ENCODE results near the gene NRBF2.
A peak's percentile ranks its signal among the peaks of the same experiment; 100 is the strongest.
"Not testable (repeated sequence)": the region's sequence is repeated elsewhere in the genome, so short reads cannot be mapped to it uniquely, and the experiment has no call there.

Gene NRBF2

DNA sequence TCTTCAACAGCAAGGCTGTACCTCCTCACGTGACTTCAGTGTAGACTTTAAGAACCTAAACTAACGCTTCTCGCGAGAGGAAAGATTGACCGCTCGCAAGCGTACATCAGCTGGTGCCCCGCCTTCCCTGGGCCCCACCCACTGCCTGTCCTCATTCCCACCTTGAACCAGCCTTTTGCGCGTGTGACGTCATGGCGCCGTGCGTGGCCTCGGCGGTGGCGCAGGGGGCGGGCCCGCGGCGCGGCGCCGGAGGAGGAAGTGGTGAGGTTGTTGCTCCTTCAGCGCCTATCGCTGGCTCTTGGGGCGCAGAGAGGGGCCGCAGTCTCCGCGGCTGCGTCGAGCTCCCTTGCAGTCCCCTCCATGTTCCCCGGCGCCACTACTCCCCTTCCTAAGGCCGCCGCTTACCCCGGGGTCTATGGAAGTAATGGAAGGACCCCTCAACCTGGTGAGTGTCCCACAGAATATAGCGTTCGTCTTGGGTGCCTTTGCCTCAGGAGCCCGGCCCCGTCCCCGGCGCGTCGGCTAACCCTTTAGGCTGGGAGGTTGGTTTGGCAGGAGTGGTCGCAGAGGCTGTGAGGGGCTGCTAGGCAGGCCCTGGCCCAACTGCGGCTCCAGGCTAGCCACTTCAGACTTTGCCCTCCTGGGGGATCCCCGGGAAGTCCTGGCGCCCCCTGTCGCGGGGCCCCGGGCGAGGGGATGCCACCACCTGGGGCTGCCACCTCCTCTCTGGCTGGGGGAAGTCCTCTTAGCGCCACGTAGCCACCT, at the start of gene NRBF2:
NRBF2 (plus strand) TSS at position 273 of the 765 bp plus-strand sequence; CDS start at position 416, 143 bp downstream.
- H3K4me1 Mint-ChIP-seq (ENCODE audit: low read depth): peaks cover 26% of the 10 kb centered on the region
- H3K9me3 Mint-ChIP-seq: no peaks in the 10 kb centered on the region
- peak within 1 kb of the TSS; percentile 96 for H3K27ac Mint-ChIP-seq
- H3K36me3 Mint-ChIP-seq (ENCODE audit: low read depth): peaks cover 5% of the 10 kb centered on the region
- H3K4me3 Mint-ChIP-seq: peak within 1 kb of the TSS; percentile 95
- peaks cover 5% of the 10 kb centered on the region for H3K27me3 Mint-ChIP-seq (ENCODE audit: low read depth)

- not testable (repeated sequence) for H3K4me3 Mint-ChIP-seq; H3K27ac Mint-ChIP-seq; H3K9me3 Mint-ChIP-seq; H3K4me1 Mint-ChIP-seq (ENCODE audit: low read depth); H3K36me3 Mint-ChIP-seq (ENCODE audit: low read depth)
- H3K27me3 Mint-ChIP-seq (ENCODE audit: low read depth): peaks cover 52% of the 10 kb centered on the region
Observed at GRCh38 chr10:63083406-63083805, 49.7 kb upstream of the NRBF2 start.

- Mint-ChIP-seq H3K36me3 (ENCODE audit: low read depth) (no peaks in the 10 kb centered on the region), H3K4me1 (ENCODE audit: low read depth) (no peaks in the 10 kb centered on the region), H3K9me3 (no peaks in the 10 kb centered on the region), H3K27me3 (ENCODE audit: low read depth) (peaks cover 54% of the 10 kb centered on the region), H3K4me3 (no peak overlapping the region), H3K27ac (no peak overlapping the region)
Observed at GRCh38 chr10:63083904-63084689, 49.0 kb upstream of the NRBF2 start.

DNA sequence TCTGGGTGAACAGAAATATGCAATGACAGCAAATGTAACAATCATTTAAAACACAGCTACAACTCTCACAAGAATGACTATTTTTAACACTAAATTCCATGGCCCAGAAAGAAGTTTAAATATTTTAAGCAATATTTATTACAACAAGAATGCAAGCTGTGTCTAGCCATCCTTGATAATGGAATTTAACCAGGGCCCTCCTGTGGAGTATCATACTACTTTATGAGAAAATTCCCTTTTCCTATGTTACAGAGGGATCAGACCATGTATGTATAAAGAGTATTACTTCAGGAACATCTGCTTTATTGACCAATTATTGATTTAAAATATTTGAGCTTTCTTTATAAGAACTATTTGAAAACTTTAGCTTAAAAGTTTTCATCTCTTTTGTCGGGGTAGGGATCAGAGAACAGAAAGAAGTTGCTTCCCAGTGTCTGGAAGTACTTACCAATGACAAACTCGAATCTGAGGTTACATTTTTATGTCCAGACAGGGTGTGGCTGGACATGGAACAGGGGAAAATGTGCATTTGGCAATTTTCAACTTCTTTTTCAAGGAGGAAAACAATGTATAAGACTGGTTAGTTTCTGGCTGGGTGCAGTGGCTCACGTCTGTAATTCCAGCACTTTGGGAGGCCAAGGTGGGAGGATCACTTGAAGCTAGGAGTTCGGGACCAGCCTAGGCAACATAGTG, 48.3 kb upstream of the NRBF2 start:
- Mint-ChIP-seq H3K4me1 (ENCODE audit: low read depth) (no peaks in the 10 kb centered on the region), H3K27ac (no peak overlapping the region), H3K27me3 (ENCODE audit: low read depth) (peaks cover 48% of the 10 kb centered on the region), H3K4me3 (no peak overlapping the region), H3K9me3 (no peaks in the 10 kb centered on the region), H3K36me3 (ENCODE audit: low read depth) (no peaks in the 10 kb centered on the region)

DNA sequence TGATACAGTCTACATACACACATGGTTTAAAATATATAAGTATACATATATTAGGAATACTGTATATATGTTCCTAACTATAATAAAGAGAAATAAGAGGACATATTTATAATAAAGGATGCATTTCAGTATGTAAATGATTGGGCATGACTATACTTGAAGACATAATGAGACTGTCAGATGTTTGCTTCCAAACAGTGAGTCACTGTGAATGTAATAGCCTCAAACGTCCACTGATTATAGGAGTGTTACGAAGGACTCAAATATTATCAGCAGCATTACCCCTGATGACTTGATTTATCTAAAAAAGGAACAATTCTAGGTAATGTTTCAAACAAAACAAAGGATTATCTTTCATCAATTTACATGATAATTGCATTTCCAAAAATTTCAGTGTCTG, 39.9 kb upstream of the NRBF2 start:
- Mint-ChIP-seq H3K27me3 (ENCODE audit: low read depth) (peaks cover 7% of the 10 kb centered on the region), H3K36me3 (ENCODE audit: low read depth) (no peaks in the 10 kb centered on the region), H3K4me1 (ENCODE audit: low read depth) (no peaks in the 10 kb centered on the region), H3K27ac (no peak overlapping the region), H3K4me3 (no peak overlapping the region), H3K9me3 (no peaks in the 10 kb centered on the region)

DNA sequence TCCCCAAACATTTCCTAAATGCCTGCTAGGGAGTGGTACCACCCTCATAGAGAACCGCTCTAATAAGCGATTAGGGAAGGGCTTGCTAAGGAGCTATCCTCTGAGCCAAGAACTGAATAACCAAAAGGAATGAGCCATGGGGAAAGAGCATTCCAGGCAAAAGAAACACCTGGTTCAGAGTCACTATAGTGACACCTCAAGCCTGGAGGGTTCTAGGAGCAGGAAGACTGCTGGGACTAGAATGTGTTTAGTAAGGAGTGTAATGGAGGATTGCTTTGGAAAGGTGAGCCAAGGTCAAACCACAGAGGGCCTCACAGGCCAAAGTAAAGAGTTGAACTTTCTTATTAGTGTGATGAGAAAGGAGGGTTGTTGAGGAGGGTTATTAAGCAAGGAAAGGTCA, 38.7 kb upstream of the NRBF2 start:
- Mint-ChIP-seq H3K4me3 (no peak overlapping the region), H3K27ac (no peak overlapping the region), H3K36me3 (ENCODE audit: low read depth) (no peaks in the 10 kb centered on the region), H3K9me3 (no peaks in the 10 kb centered on the region), H3K27me3 (ENCODE audit: low read depth) (peaks cover 4% of the 10 kb centered on the region), H3K4me1 (ENCODE audit: low read depth) (no peaks in the 10 kb centered on the region)

DNA sequence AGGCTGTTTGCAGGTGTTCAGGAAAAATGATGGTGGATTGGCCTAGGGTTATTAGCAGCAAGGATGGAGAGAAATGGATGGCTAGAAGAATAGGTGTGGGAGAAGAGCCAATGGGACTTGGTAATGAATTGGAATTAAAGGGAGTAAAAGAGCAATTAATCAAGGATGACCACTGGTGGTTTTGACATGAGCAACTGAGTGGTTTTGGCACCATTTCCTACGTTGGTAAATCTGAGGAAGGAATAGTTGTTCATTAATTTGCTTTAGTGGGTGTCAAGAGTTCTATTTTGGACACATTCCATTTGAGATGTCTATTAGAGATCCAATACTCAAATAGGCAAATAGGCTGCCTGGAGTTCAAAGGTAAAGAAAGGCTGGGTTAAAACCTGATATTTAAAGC, 38.2 kb upstream of the NRBF2 start:
- Mint-ChIP-seq H3K4me3 (no peak overlapping the region), H3K27ac (no peak overlapping the region), H3K4me1 (ENCODE audit: low read depth) (no peaks in the 10 kb centered on the region), H3K27me3 (ENCODE audit: low read depth) (peaks cover 4% of the 10 kb centered on the region), H3K36me3 (ENCODE audit: low read depth) (no peaks in the 10 kb centered on the region), H3K9me3 (no peaks in the 10 kb centered on the region)

DNA sequence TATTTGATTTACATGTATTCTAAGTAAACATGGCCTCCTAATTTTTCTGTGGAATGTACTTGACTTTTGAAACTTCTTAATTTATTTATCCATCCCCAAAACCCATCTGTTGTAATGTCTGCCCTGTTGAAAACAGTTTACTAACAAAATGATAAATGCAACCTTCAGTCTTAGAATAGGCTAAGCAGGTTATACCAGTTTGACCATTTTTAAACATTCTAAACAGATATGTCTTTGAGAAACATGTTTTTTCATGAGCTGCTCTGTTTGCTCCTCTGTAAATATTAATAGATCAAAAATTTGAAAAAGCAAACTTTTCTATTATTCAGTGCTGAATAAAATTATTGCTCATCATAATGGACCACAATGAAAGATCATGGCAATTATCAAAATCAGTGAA, 33.4 kb upstream of the NRBF2 start:
- no peaks in the 10 kb centered on the region for H3K9me3 Mint-ChIP-seq

DNA sequence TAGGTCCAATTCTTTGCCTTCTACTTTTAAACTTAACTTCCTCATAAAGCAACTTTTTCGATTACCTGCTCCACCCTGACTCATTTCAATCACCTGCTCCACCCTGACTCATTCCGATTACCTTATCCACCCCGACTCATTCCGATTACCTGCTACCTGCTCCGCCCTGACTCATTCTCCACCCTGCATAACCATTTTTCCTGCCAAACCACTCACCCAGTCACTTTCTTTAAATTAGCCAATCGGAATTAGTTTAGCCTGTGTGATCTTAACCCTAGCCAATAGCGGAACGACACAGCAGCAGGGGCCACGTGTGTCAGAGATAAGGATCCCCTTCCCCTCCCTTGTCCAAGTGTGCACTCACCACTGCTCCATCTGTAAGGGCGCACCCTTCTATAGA, 32.0 kb upstream of the NRBF2 start:
- Mint-ChIP-seq H3K27ac (peak overlapping the region; percentile 0), H3K27me3 (ENCODE audit: low read depth) (peaks cover 11% of the 10 kb centered on the region)
- H3K36me3 Mint-ChIP-seq (ENCODE audit: low read depth); H3K4me1 Mint-ChIP-seq (ENCODE audit: low read depth); H3K9me3 Mint-ChIP-seq; H3K4me3 Mint-ChIP-seq: not testable (repeated sequence)

More for the DNA sequence above, 33.4 kb upstream of the NRBF2 start:
- no peaks in the 10 kb centered on the region for H3K36me3 Mint-ChIP-seq (ENCODE audit: low read depth)
- H3K27ac Mint-ChIP-seq: no peak overlapping the region
- H3K27me3 Mint-ChIP-seq (ENCODE audit: low read depth): peaks cover 11% of the 10 kb centered on the region
- H3K4me3 Mint-ChIP-seq: no peak overlapping the region
- H3K4me1 Mint-ChIP-seq (ENCODE audit: low read depth): no peaks in the 10 kb centered on the region

DNA sequence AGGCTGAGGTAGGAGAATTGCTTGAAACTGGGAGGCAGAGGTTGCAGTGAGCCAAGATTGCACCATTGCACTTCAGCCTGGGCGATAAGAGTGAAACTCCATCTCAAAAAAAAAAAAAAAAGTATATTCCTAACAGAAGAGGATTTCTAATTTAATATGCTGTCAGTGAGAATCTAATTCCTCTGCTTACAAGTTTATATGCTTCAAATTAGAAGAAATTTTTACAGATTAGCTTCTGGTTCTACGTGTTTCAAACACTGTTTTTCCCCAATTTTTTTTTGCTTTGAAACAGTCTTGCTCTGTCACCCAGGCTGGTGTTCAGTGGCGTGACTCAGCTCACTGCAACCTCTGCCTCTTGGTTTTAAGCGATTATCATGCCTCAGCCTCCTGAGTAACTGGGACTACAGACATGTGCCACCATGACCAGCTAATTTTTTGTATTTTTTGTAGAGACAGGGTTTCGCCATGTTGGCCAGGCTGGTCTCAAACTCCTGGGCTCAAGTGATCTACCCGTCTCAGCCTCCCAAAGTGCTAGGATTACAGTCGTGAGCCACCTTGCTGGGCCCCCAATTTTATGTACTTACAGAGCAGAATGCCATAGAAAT, 30.7 kb upstream of the NRBF2 start:
- H3K4me3 Mint-ChIP-seq: not testable (repeated sequence)
- H3K27me3 Mint-ChIP-seq (ENCODE audit: low read depth): peaks cover 11% of the 10 kb centered on the region

GRCh38 chr10:63103178-63103577, 29.9 kb upstream of the NRBF2 start:
- peaks cover 11% of the 10 kb centered on the region for H3K27me3 Mint-ChIP-seq (ENCODE audit: low read depth)
- H3K9me3 Mint-ChIP-seq; H3K27ac Mint-ChIP-seq; H3K36me3 Mint-ChIP-seq (ENCODE audit: low read depth); H3K4me1 Mint-ChIP-seq (ENCODE audit: low read depth); H3K4me3 Mint-ChIP-seq: not testable (repeated sequence)

More for the DNA sequence above, 30.7 kb upstream of the NRBF2 start:
- not testable (repeated sequence) for H3K9me3 Mint-ChIP-seq; H3K4me1 Mint-ChIP-seq (ENCODE audit: low read depth); H3K27ac Mint-ChIP-seq; H3K36me3 Mint-ChIP-seq (ENCODE audit: low read depth)

GRCh38 chr10:63103971-63104409, 29.1 kb upstream of the NRBF2 start:
- Mint-ChIP-seq H3K9me3 (no peaks in the 10 kb centered on the region), H3K4me1 (ENCODE audit: low read depth) (no peaks in the 10 kb centered on the region), H3K27ac (no peak overlapping the region), H3K4me3 (no peak overlapping the region), H3K36me3 (ENCODE audit: low read depth) (no peaks in the 10 kb centered on the region), H3K27me3 (ENCODE audit: low read depth) (peaks cover 11% of the 10 kb centered on the region)

GRCh38 chr10:63105225-63106110, 27.7 kb upstream of the NRBF2 start:
- Mint-ChIP-seq H3K4me3 (no peak overlapping the region), H3K36me3 (ENCODE audit: low read depth) (no peaks in the 10 kb centered on the region), H3K27ac (no peak overlapping the region)

More at GRCh38 chr10:63105225-63106110, 27.7 kb upstream of the NRBF2 start:
- H3K4me1 Mint-ChIP-seq (ENCODE audit: low read depth): no peaks in the 10 kb centered on the region
- no peaks in the 10 kb centered on the region for H3K9me3 Mint-ChIP-seq
- H3K27me3 Mint-ChIP-seq (ENCODE audit: low read depth): peaks cover 11% of the 10 kb centered on the region

All from T-helper 1 cell treated with Interleukin-12 subunit alpha and Interleukin-12 subunit beta and Interleukin-4 antibody, amounts not matched to agents 30 μg/mL and 1 μg/mL, for 36 hours (primary cell).